GM23338 (cell line): Measurements from ENCODE around the gene PCDHGA1. TPM values are rescaled to one million over a fixed set of nuclear protein-coding genes. Genes with fewer than 3 reads are reported as not detected.

Source experiments
- ATAC-seq: fragments of 200-7000 bp; cut with Tn5 transposase; 3 replicates; pipeline ENCODE4 v1.9.1; 2020
- DNase-seq: peaks from one replicate; pipeline ENCODE4 v3.0.0-alpha.2; 2015; ENCODE audit warnings: low spot score
- H2AFZ ChIP-seq: fragments of 200-600 bp; sonication (generic); 2 replicates; pipeline ENCODE4 v1.8.0; 2016; ENCODE audit warnings: antibody characterized with exemption, mild to moderate bottlenecking, moderate library complexity
- H3F3A ChIP-seq: fragments of 200-600 bp; sonication (generic); replicated peaks from 2 replicates; pipeline ENCODE4 v1.8.0; 2017; ENCODE audit warnings: antibody characterized with exemption, mixed run types, low read depth
- H3K27ac ChIP-seq: fragments of 200-600 bp; sonication (generic); 2 replicates; pipeline ENCODE4 v1.6.1; 2016; ENCODE audit warnings: low read depth
- H3K27me3 ChIP-seq: fragments of 200-600 bp; sonication (generic); 2 replicates; pipeline ENCODE4 v1.8.0; 2016; ENCODE audit warnings: mild to moderate bottlenecking, mixed run types, moderate library complexity; ENCODE audit not compliant: insufficient read depth
- H3K36me3 ChIP-seq: fragments of 200-600 bp; sonication (generic); 2 replicates; pipeline ENCODE4 v1.8.0; 2016; ENCODE audit warnings: mild to moderate bottlenecking; ENCODE audit not compliant: insufficient read depth
- H3K4me1 ChIP-seq: fragments of 200-600 bp; sonication (generic); 2 replicates; pipeline ENCODE4 v1.8.0; 2016; ENCODE audit warnings: mild to moderate bottlenecking, moderate library complexity; ENCODE audit not compliant: insufficient read depth
- H3K4me2 ChIP-seq: fragments of 200-600 bp; sonication (generic); 2 replicates; pipeline ENCODE4 v1.7.1; 2017; ENCODE audit warnings: mixed run types
- H3K4me3 ChIP-seq: fragments of 200-600 bp; sonication (generic); 2 replicates; pipeline ENCODE4 v1.6.1; 2016; ENCODE audit warnings: mixed run types
- H3K79me2 ChIP-seq: fragments of 200-600 bp; sonication (generic); replicated peaks from 2 replicates; pipeline ENCODE4 v1.8.0; 2017; ENCODE audit warnings: mild to moderate bottlenecking; ENCODE audit not compliant: insufficient read depth
- H3K9me2 ChIP-seq: fragments of 200-600 bp; sonication (generic); 2 replicates; pipeline ENCODE4 v1.8.0; 2017; ENCODE audit not compliant: insufficient read depth
- H4K20me1 ChIP-seq: fragments of 200-600 bp; sonication (generic); replicated peaks from 2 replicates; pipeline ENCODE4 v1.8.0; 2017; ENCODE audit warnings: mild to moderate bottlenecking; ENCODE audit not compliant: insufficient read depth
- H3K27ac Mint-ChIP-seq: 2 replicates; pipeline ENCODE4 v1.8.0; 2020; ENCODE audit warnings: inconsistent platforms, mild to moderate bottlenecking, moderate library complexity, mixed read lengths
- H3K27me3 Mint-ChIP-seq: 3 replicates; pipeline ENCODE4 v1.8.0; 2022; ENCODE audit warnings: low read depth, mild to moderate bottlenecking, moderate library complexity, mixed read lengths, inconsistent platforms; ENCODE audit not compliant: insufficient read depth, poor library complexity
- H3K36me3 Mint-ChIP-seq: 3 replicates; pipeline ENCODE4 v1.8.0; 2021; ENCODE audit warnings: low read depth, mild to moderate bottlenecking, inconsistent platforms, moderate library complexity, mixed read lengths
- H3K4me1 Mint-ChIP-seq: 3 replicates; pipeline ENCODE4 v1.8.0; 2020; ENCODE audit warnings: mild to moderate bottlenecking, inconsistent platforms, mixed read lengths
- H3K4me3 Mint-ChIP-seq: 3 replicates; pipeline ENCODE4 v1.8.0; 2021; ENCODE audit warnings: moderate library complexity, mild to moderate bottlenecking, inconsistent platforms, mixed read lengths
- H3K9me3 Mint-ChIP-seq: 3 replicates; pipeline ENCODE4 v1.8.0; 2020; ENCODE audit warnings: moderate library complexity, mild to moderate bottlenecking, inconsistent platforms, mixed read lengths
- CREB1 ChIP-seq: fragments of 250-450 bp; sonication (Bioruptor Pico); IDR thresholded peaks from 2 replicates; pipeline ENCODE4 v1.5.0; 2020; ENCODE audit warnings: low read depth, mild to moderate bottlenecking, moderate library complexity
- EZH2 ChIP-seq: fragments of 200-600 bp; sonication (generic); IDR thresholded peaks from one replicate; pipeline ENCODE4 v1.8.0; 2017; ENCODE audit warnings: antibody characterized with exemption, mild to moderate bottlenecking, low read depth; ENCODE audit not compliant: unreplicated experiment
- EZH2phosphoT487 ChIP-seq: fragments of 200-600 bp; sonication (generic); IDR thresholded peaks from one replicate; pipeline ENCODE4 v1.8.1; 2018; ENCODE audit warnings: antibody characterized with exemption; ENCODE audit not compliant: unreplicated experiment
- JUNB ChIP-seq: IDR thresholded peaks from one replicate; pipeline ENCODE4 v1.6.1; 2016; ENCODE audit warnings: antibody characterized with exemption; ENCODE audit not compliant: unreplicated experiment
- NANOG ChIP-seq: IDR thresholded peaks from 2 replicates; pipeline ENCODE4 v1.6.1; 2016; ENCODE audit warnings: antibody characterized with exemption, borderline replicate concordance
- STAT1 ChIP-seq: IDR thresholded peaks from one replicate; pipeline ENCODE4 v1.6.1; 2016; ENCODE audit warnings: antibody characterized with exemption; ENCODE audit not compliant: unreplicated experiment
- ZNF114 ChIP-seq: fragments of 250-450 bp; sonication (Bioruptor Pico); IDR thresholded peaks from 2 replicates; pipeline ENCODE4 v1.5.0; 2020; ENCODE audit warnings: mild to moderate bottlenecking, moderate library complexity
- polyA plus RNA-seq: library from polyadenylated mRNA; unstranded; fragments of >200 nt; fragmentation: Nextera tagmentation; extraction: Ambion mirVana; gene quantifications from 2 replicates; pipeline ENCODE4 v1.2.1, GENCODE V29; 2016
- total RNA-seq: library from RNA; depleted of rRNA; stranded (reverse); fragments of >200 nt; shearing (Covaris generic); gene quantifications from 2 replicates; pipeline ENCODE4 v1.2.3, GENCODE V29; 2014
- TF ChIP-seq, protein P1 (sequence below): IDR thresholded peaks from 2 replicates; pipeline ENCODE4 v1.6.1; 2016; ENCODE audit warnings: antibody characterized with exemption
- TF ChIP-seq, protein P2 (sequence below), 2 experiments: fragments of 200-600 bp in 1 of 2; sonication (generic) in 1 of 2; conservative IDR thresholded peaks; 2 replicates each; pipeline versions ENCODE4 v1.5.1 to v1.6.1; 2016 to 2017; ENCODE audit warnings: antibody characterized with exemption in 2 of 2, low read depth in 2 of 2, mild to moderate bottlenecking in 2 of 2, moderate library complexity in 1 of 2

PCDHGA1 gene
- total and polyA plus RNA-seq, 2 experiments from 2014 or later, result 0.39 to 1.7 TPM

DNA sequence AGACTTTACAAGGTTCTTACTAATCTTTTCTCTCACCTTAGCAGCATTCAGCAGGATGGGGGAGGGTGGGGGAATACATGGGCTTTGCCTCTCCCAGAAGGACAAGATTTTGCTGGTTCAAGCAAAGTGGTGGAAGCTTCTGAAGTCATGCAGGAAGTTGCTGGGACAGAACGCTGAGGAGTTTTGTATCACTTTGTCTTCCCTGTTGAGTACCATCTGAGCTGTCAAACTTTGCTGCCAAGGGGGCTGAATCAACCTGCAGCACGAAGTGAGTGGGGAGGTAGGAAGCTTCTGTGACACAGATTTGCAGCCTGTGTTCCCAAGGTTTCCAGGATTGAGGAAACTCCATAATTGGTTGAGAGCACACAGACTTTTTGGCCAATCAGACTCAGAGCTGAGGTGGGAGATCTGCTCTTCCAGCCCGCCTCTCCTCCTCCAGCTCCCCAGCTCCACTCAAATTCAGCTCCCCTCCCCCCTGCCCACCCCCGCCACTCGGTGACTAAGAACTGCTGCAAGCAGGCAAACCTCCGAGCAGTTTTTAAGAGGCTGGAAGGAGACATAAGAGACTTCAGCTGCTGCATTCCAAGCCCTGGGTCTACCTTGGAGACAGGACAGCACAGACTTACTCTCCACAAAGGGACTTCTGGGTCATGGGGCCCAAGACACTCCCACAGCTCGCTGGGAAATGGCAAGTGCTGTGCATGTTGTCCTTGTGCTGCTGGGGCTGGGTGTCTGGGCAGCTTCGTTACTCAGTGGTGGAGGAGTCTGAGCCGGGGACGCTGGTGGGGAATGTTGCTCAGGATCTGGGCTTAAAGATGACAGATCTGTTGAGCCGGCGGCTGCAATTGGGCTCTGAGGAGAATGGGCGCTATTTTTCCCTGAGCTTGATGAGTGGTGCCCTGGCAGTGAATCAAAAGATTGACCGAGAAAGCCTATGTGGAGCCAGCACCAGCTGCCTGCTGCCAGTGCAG, 158.6 kb downstream of the PCDHGA1 start, which contains the start of gene PCDHGC5:
Gene PCDHGC5, plus strand, starts transcription at position 491 of the 971 bp plus-strand sequence. Its CDS starts 160 bp downstream, at position 651.
- Histone ChIP-seq H3K79me2 (no peaks in the 10 kb centered on the region), H3F3A (0 out of 2 replicates have a peak, but pooled peaks cover 3% of the 10 kb centered on the region), H3K27me3 (peaks cover 72% of the 10 kb centered on the region), H3K4me2 (no peak within 1 kb of the TSS), H3K36me3 (no peaks in the 10 kb centered on the region), H2AFZ (no peak within 1 kb of the TSS), H3K27ac (no peak within 1 kb of the TSS), H4K20me1 (peaks cover 3% of the 10 kb centered on the region; the same call in 1 of the 2 replicates), H3K4me3 (no peak within 1 kb of the TSS), H3K9me2 (no peaks in the 10 kb centered on the region), H3K4me1 (peaks cover 24% of the 10 kb centered on the region)
- H3K4me3 Mint-ChIP-seq, result no peak within 1 kb of the TSS
- peaks cover 67% of the 10 kb centered on the region for H3K27me3 Mint-ChIP-seq
- H3K9me3 Mint-ChIP-seq, result no peaks in the 10 kb centered on the region
- TF ChIP-seq, protein P1, sequence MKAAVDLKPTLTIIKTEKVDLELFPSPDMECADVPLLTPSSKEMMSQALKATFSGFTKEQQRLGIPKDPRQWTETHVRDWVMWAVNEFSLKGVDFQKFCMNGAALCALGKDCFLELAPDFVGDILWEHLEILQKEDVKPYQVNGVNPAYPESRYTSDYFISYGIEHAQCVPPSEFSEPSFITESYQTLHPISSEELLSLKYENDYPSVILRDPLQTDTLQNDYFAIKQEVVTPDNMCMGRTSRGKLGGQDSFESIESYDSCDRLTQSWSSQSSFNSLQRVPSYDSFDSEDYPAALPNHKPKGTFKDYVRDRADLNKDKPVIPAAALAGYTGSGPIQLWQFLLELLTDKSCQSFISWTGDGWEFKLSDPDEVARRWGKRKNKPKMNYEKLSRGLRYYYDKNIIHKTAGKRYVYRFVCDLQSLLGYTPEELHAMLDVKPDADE, result no peak
- no peak for TF ChIP-seq STAT1
- TF ChIP-seq, protein P2, sequence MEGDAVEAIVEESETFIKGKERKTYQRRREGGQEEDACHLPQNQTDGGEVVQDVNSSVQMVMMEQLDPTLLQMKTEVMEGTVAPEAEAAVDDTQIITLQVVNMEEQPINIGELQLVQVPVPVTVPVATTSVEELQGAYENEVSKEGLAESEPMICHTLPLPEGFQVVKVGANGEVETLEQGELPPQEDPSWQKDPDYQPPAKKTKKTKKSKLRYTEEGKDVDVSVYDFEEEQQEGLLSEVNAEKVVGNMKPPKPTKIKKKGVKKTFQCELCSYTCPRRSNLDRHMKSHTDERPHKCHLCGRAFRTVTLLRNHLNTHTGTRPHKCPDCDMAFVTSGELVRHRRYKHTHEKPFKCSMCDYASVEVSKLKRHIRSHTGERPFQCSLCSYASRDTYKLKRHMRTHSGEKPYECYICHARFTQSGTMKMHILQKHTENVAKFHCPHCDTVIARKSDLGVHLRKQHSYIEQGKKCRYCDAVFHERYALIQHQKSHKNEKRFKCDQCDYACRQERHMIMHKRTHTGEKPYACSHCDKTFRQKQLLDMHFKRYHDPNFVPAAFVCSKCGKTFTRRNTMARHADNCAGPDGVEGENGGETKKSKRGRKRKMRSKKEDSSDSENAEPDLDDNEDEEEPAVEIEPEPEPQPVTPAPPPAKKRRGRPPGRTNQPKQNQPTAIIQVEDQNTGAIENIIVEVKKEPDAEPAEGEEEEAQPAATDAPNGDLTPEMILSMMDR (conservative IDR thresholded peaks at IDR 0.05; ENCODE audit: low read depth in 2 of 2), result no peak
- no peak for TF ChIP-seq CREB1 (CRISPR knock-in tag)
- no peak for TF ChIP-seq NANOG
- no peak for TF ChIP-seq JUNB
- H3K27ac Mint-ChIP-seq, result no peak within 1 kb of the TSS
- no peak for DNase-seq
- H3K4me1 Mint-ChIP-seq, result peaks cover 46% of the 10 kb centered on the region
- no peak for ATAC-seq
- peaks cover 17% of the 10 kb centered on the region for H3K36me3 Mint-ChIP-seq

DNA sequence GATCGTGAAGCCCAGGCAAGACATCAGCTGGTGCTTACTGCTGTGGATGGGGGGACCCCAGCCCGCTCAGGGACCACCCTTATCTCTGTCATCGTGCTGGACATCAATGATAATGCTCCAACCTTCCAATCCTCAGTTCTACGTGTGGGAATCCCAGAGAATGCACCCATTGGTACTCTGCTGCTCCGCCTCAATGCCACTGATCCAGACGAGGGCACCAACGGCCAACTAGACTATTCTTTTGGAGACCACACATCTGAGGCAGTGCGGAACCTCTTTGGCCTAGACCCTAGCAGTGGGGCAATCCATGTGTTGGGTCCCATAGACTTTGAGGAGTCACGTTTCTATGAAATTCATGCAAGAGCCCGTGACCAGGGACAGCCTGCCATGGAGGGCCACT, 159.5 kb downstream of the PCDHGA1 start:
- H3K9me3 Mint-ChIP-seq, result no peaks in the 10 kb centered on the region
- DNase-seq (no peak), ATAC-seq (no peak)
- no peak overlapping the region for H3K4me2 ChIP-seq
- H4K20me1 ChIP-seq, result peaks cover 3% of the 10 kb centered on the region; the same call in 1 of the 2 replicates
- H3K79me2 ChIP-seq, result no peaks in the 10 kb centered on the region
- no peak overlapping the region for H2AFZ ChIP-seq
- peaks cover 29% of the 10 kb centered on the region for H3K4me1 ChIP-seq
- H3K4me3 ChIP-seq, result no peak overlapping the region
- H3K27me3 ChIP-seq, result peaks cover 81% of the 10 kb centered on the region
- peaks cover 50% of the 10 kb centered on the region for H3K4me1 Mint-ChIP-seq
- no peaks in the 10 kb centered on the region for H3K36me3 ChIP-seq
- H3K27ac ChIP-seq, result no peak overlapping the region
- H3K27me3 Mint-ChIP-seq, result peaks cover 68% of the 10 kb centered on the region
- no peaks in the 10 kb centered on the region for H3K9me2 ChIP-seq
- H3F3A ChIP-seq, result 0 out of 2 replicates have a peak, but pooled peaks cover 3% of the 10 kb centered on the region
- H3K27ac Mint-ChIP-seq, result no peak overlapping the region
- peaks cover 17% of the 10 kb centered on the region for H3K36me3 Mint-ChIP-seq
- no peak overlapping the region for H3K4me3 Mint-ChIP-seq
- TF ChIP-seq ZNF114 (CRISPR knock-in tag) (no peak), CREB1 (CRISPR knock-in tag) (no peak), EZH2phosphoT487 (no peak), EZH2 (no peak)
- TF ChIP-seq, protein P2 (conservative IDR thresholded peaks at IDR 0.05; ENCODE audit: low read depth in 2 of 2), result no peak
- TF ChIP-seq, protein P1, result no peak
